HL-60 (cell line): ENCODE data around the gene RTEL1.
"Not testable (repeated sequence)": the region's sequence is repeated elsewhere in the genome, so short reads cannot be mapped to it uniquely, and the experiment has no call there.

ENCODE experiments used
- DNase-seq, 2 experiments: peaks; one replicate each; pipeline ENCODE4 v3.0.0-alpha.2; 2010 to 2020; ENCODE audit warnings: low read depth in 1 of 2, low spot score in 1 of 2
- H3K27ac ChIP-seq: fragments of 250-450 bp; sonication (Bioruptor Pico); replicated peaks from 2 replicates; pipeline ENCODE4 v1.5.1; 2020; ENCODE audit warnings: mild to moderate bottlenecking, moderate library complexity
- H3K27me3 ChIP-seq: fragments of 250-450 bp; sonication (Bioruptor Pico); 2 replicates; pipeline ENCODE4 v1.5.1; 2021; ENCODE audit warnings: mild to moderate bottlenecking, moderate library complexity; ENCODE audit not compliant: insufficient read depth, poor library complexity, severe bottlenecking
- H3K4me3 ChIP-seq: replicated peaks from 2 replicates; pipeline ENCODE4 v1.5.1; 2011; ENCODE audit warnings: mild to moderate bottlenecking, control low read depth, low read length; ENCODE audit not compliant: insufficient read depth
- GABPA ChIP-seq: IDR thresholded peaks from 2 replicates; pipeline ENCODE4 v1.6.1; 2012; ENCODE audit warnings: low read depth
- POLR2AphosphoS5 ChIP-seq: IDR thresholded peaks from 2 replicates; pipeline ENCODE4 v1.6.1; 2012; ENCODE audit warnings: low read depth
- SPI1 ChIP-seq: IDR thresholded peaks from 2 replicates; pipeline ENCODE4 v1.6.1; 2012; ENCODE audit warnings: low read depth, mild to moderate bottlenecking, borderline replicate concordance
- TF ChIP-seq, protein P1 (sequence below): IDR thresholded peaks from 2 replicates; pipeline ENCODE4 v1.6.1; 2012; ENCODE audit warnings: low read depth; ENCODE audit not compliant: insufficient replicate concordance
- TF ChIP-seq, protein P2 (sequence below): IDR thresholded peaks from one replicate; pipeline ENCODE4 v1.5.1; 2011; ENCODE audit warnings: low read length, control low read depth, inconsistent platforms; ENCODE audit not compliant: insufficient read depth

Gene RTEL1

DNA sequence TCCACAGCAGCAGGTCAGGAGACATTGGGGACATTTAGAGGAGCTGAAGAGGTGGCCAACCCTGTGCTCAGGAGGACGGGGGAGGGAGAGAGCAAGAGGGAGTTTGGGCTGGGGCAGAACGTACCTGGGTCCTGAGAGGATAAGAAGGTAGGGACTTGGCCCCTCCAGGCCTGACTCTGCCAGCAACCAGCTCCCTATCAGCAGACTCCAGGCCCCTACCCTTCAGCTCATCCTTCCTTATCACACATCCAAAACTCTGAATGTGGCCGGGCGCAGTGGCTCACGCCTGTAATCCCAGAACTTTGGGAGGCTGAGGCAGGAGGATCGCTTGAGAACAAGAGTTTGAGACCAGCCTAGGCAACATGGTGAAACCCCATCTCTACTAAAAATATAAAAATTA lies 9.9 kb upstream of the RTEL1 start:
- no peak for DNase-seq
- H3K4me3 ChIP-seq = no peak overlapping the region
- H3K27me3 ChIP-seq = peaks cover 8% of the 10 kb centered on the region
- TF ChIP-seq POLR2AphosphoS5 (no peak), GABPA (no peak), SPI1 (no peak)
- TF ChIP-seq, protein P1, sequence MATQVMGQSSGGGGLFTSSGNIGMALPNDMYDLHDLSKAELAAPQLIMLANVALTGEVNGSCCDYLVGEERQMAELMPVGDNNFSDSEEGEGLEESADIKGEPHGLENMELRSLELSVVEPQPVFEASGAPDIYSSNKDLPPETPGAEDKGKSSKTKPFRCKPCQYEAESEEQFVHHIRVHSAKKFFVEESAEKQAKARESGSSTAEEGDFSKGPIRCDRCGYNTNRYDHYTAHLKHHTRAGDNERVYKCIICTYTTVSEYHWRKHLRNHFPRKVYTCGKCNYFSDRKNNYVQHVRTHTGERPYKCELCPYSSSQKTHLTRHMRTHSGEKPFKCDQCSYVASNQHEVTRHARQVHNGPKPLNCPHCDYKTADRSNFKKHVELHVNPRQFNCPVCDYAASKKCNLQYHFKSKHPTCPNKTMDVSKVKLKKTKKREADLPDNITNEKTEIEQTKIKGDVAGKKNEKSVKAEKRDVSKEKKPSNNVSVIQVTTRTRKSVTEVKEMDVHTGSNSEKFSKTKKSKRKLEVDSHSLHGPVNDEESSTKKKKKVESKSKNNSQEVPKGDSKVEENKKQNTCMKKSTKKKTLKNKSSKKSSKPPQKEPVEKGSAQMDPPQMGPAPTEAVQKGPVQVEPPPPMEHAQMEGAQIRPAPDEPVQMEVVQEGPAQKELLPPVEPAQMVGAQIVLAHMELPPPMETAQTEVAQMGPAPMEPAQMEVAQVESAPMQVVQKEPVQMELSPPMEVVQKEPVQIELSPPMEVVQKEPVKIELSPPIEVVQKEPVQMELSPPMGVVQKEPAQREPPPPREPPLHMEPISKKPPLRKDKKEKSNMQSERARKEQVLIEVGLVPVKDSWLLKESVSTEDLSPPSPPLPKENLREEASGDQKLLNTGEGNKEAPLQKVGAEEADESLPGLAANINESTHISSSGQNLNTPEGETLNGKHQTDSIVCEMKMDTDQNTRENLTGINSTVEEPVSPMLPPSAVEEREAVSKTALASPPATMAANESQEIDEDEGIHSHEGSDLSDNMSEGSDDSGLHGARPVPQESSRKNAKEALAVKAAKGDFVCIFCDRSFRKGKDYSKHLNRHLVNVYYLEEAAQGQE = no peak
- TF ChIP-seq, protein P2, sequence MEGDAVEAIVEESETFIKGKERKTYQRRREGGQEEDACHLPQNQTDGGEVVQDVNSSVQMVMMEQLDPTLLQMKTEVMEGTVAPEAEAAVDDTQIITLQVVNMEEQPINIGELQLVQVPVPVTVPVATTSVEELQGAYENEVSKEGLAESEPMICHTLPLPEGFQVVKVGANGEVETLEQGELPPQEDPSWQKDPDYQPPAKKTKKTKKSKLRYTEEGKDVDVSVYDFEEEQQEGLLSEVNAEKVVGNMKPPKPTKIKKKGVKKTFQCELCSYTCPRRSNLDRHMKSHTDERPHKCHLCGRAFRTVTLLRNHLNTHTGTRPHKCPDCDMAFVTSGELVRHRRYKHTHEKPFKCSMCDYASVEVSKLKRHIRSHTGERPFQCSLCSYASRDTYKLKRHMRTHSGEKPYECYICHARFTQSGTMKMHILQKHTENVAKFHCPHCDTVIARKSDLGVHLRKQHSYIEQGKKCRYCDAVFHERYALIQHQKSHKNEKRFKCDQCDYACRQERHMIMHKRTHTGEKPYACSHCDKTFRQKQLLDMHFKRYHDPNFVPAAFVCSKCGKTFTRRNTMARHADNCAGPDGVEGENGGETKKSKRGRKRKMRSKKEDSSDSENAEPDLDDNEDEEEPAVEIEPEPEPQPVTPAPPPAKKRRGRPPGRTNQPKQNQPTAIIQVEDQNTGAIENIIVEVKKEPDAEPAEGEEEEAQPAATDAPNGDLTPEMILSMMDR = no peak
- no peak overlapping the region for H3K27ac ChIP-seq

DNA sequence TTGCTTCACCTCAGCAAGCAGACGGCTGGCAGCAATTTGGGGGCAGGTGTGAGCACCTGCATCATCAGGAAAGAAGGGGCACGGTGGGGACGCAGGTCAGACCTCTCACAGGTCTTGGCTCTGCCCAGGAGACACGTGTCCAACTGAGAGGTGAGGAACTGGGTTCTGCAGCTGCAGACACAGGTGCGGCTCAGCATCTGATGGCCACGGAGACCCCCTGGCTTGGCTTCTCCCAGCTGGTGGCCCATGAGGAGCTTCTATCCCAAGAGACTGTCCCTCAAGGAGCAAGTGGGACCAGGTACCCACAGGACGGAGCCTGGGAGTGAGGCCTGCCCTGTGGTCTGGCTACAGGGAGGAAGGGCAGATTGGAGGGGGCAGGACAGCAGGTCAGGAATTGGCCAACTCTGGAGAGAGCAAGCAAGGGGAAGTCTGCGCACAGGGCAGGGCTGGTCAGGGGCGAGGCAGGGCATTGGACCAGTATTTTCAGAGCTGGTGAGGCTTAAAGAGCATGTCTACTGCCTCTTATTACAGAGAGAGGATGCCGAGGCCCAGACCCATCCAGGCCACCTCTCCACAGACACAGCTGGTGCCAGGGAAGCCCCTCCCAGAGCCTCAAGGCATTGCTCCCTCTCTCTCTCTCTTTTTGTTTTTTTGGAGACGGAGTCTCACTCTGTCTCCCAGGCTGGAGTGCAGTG lies 9.1 kb upstream of the RTEL1 start:
- H3K27me3 ChIP-seq = peaks cover 8% of the 10 kb centered on the region
- TF ChIP-seq, protein P2 = no peak
- TF ChIP-seq, protein P1 = no peak
- TF ChIP-seq POLR2AphosphoS5 (no peak), SPI1 (no peak), GABPA (no peak)
- H3K4me3 ChIP-seq = no peak overlapping the region
- H3K27ac ChIP-seq = no peak overlapping the region
- DNase-seq = no peak

DNA sequence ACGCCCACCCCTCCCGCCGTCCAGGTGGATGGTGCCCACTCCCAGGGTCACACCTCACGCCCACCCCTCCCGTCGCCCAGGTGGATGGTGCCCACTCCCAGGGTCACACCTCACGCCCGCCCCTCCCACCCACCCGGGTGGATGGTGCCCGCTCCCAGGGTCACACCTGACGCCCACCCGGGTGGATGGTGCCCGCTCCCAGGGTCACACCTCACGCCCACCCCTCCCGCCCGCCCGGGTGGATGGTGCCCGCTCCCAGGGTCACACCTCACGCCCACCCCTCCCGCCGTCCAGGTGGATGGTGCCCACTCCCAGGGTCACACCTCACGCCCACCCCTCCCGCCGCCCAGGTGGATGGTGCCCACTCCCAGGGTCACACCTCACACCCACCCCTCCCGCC lies 7.6 kb upstream of the RTEL1 start:
- not testable (repeated sequence) for H3K4me3 ChIP-seq, H3K27me3 ChIP-seq, DNase-seq

DNA sequence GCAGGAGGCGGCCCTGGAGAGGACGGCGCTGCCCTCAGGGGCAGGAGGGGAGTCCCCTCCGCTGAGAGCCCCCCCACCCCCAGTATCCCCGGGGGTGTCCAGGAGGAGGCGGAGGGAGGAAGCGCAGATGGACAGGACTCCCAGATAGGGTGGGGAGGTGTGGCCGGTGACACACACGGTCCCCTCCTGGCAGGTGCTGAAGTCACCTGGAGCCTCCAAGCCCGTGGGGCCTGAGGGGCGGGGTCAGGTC lies 6.2 kb upstream of the RTEL1 start:
- H3K27me3 ChIP-seq = peaks cover 8% of the 10 kb centered on the region
- DNase-seq = no peak
- no peak overlapping the region for H3K27ac ChIP-seq
- H3K4me3 ChIP-seq = no peak overlapping the region
- TF ChIP-seq POLR2AphosphoS5 = no peak
- TF ChIP-seq GABPA = no peak
- TF ChIP-seq, protein P2 = no peak
- TF ChIP-seq SPI1 = no peak
- TF ChIP-seq, protein P1 = no peak

More for the DNA sequence above, 7.6 kb upstream of the RTEL1 start:
- not testable (repeated sequence) for H3K27ac ChIP-seq
